Measurements from ENCODE around the gene ZNF333. TPM values are rescaled to one million over a fixed set of nuclear protein-coding genes. Genes with fewer than 3 reads are reported as not detected.

ZNF333 gene
- total RNA-seq, 1 experiment from 2014 or later = 6.0 TPM

DNA sequence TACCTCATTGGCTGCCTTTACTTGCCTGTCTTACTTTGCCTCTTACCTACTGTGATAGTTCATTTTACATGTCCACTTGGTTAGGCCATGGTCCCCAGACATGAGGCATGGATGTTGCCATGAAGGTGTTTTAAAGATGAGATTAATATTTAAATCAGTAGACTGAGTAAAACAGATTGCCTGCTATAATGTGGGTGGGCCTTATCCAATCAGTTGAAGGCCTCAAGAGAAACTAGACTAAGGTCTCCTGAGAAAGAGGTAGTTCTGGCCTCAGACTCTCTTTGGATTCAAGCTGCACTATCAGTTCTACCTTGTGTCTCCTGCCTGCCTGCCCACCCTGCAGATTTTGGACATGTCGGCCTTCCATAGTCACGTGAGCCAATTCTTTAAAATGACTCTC, 41.3 kb upstream of the ZNF333 start:
- no peak overlapping the region for H3K23ac ChIP-seq (ENCODE audit: insufficient read length, low read depth, low read length)
- Mint-ChIP-seq H3K4me3 (no peak overlapping the region), H3K27me3 (ENCODE audit: low read depth) (peaks cover 4% of the 10 kb centered on the region; the same call in 1 of the 2 replicates), H3K4me1 (no peaks in the 10 kb centered on the region), H3K36me3 (ENCODE audit: insufficient read depth in 1 of 3, low read depth in 3 of 3) (peaks cover 0 to 20% (median 0%) of the 10 kb centered on the region in 3 experiments; a peak in 4 of 7 replicates), H3K27ac (no peak overlapping the region), H3K9me3 (peaks cover 31 to 88% of the 10 kb centered on the region in 2 experiments)
- H2BK20ac ChIP-seq (ENCODE audit: low read depth, low read length, poor library complexity, severe bottlenecking) = no peak overlapping the region
- no peak overlapping the region for H3K4ac ChIP-seq (ENCODE audit: low read depth, low read length)
- no peak for TF ChIP-seq CTCF (conservative IDR thresholded peaks at IDR 0.05)
- H3K27me3 ChIP-seq (ENCODE audit: insufficient read depth, low read length) = no peaks in the 10 kb centered on the region
- H2BK120ac ChIP-seq (ENCODE audit: low read depth, low read length, poor library complexity, severe bottlenecking) = no peak overlapping the region
- H3K9me3 ChIP-seq (ENCODE audit: control insufficient read depth, low read depth, low read length) = no peaks in the 10 kb centered on the region
- no peak overlapping the region for H3K4me2 ChIP-seq (ENCODE audit: insufficient read depth, insufficient read length, low read length)
- no peaks in the 10 kb centered on the region for H3K79me2 ChIP-seq (ENCODE audit: insufficient read depth, low read length)
- no peak overlapping the region for H3K9ac ChIP-seq (ENCODE audit: extremely low read depth, insufficient read length, low read length)
- no peak overlapping the region for H4K91ac ChIP-seq (ENCODE audit: insufficient read length, low read depth, low read length)
- no CpG with 5 or more reads among the region's 2 CpGs for WGBS (ENCODE audit: extremely low coverage, insufficient read length, low lambda C conversion rate)
- H2BK12ac ChIP-seq (ENCODE audit: insufficient read length, low read depth, low read length) = no peak overlapping the region
- H4K8ac ChIP-seq (replicated peaks; ENCODE audit: insufficient read length, low read depth, low read length) = no peak overlapping the region
- no peaks in the 10 kb centered on the region for H3K79me1 ChIP-seq (ENCODE audit: insufficient read depth, low read depth, low read length, poor library complexity, severe bottlenecking)
- H3K23me2 ChIP-seq (ENCODE audit: insufficient read length, low read depth, low read length, poor library complexity, severe bottlenecking) = no peaks in the 10 kb centered on the region
- no peak overlapping the region for H2AFZ ChIP-seq (ENCODE audit: low read length)
- no peak overlapping the region for H2BK5ac ChIP-seq (ENCODE audit: insufficient read length, low read length)
- H3K14ac ChIP-seq (ENCODE audit: insufficient read depth, low read length) = no peak overlapping the region
- H3T11ph ChIP-seq (ENCODE audit: low read length) = no peak overlapping the region
- no peak overlapping the region for H3K56ac ChIP-seq (ENCODE audit: insufficient read length, low read depth, low read length)
- no peak for DNase-seq
- no peak overlapping the region for H3K27ac ChIP-seq (ENCODE audit: insufficient read length, low read depth, low read length)
- no peak overlapping the region for H3K18ac ChIP-seq (ENCODE audit: insufficient read length, low read depth, low read length)
- H2BK15ac ChIP-seq (ENCODE audit: low read depth, low read length) = no peak overlapping the region
- H4K5ac ChIP-seq (ENCODE audit: insufficient read length, low read depth, low read length) = no peak overlapping the region
- no peaks in the 10 kb centered on the region for H4K20me1 ChIP-seq (ENCODE audit: control insufficient read depth, insufficient read depth, insufficient read length)
- no peak overlapping the region for H2AK5ac ChIP-seq (ENCODE audit: insufficient read length, low read length)
- H3K4me1 ChIP-seq (ENCODE audit: insufficient read depth, low read length) = no peaks in the 10 kb centered on the region
